Chondrocyte (in vitro differentiated cells): Measurements from ENCODE around the gene WNT7A. TPM values are rescaled to one million over a fixed set of nuclear protein-coding genes. Genes with fewer than 3 reads are reported as not detected.

Source experiments
- DNase-seq: peaks from one replicate; pipeline ENCODE4 v3.0.0; 2021; ENCODE audit warnings: mixed read lengths, low spot score
- H3K27ac Mint-ChIP-seq: one replicate; pipeline ENCODE4 v1.8.0; 2021; ENCODE audit warnings: mild to moderate bottlenecking, moderate library complexity, mixed read lengths; ENCODE audit not compliant: unreplicated experiment
- H3K27me3 Mint-ChIP-seq: 2 replicates; pipeline ENCODE4 v1.8.0; 2021; ENCODE audit warnings: low read depth, mixed read lengths
- H3K36me3 Mint-ChIP-seq: 2 replicates; pipeline ENCODE4 v1.8.0; 2021; ENCODE audit warnings: low read depth, mixed read lengths
- H3K4me1 Mint-ChIP-seq: 2 replicates; pipeline ENCODE4 v1.8.0; 2021; ENCODE audit warnings: low read depth, mild to moderate bottlenecking, mixed read lengths
- H3K4me3 Mint-ChIP-seq: one replicate; pipeline ENCODE4 v1.8.0; 2021; ENCODE audit warnings: mild to moderate bottlenecking, moderate library complexity, mixed read lengths; ENCODE audit not compliant: unreplicated experiment
- H3K9me3 Mint-ChIP-seq: 2 replicates; pipeline ENCODE4 v1.8.0; 2021; ENCODE audit warnings: low read depth, mixed read lengths
- total RNA-seq: library from RNA; stranded (reverse); gene quantifications from 3 replicates; pipeline ENCODE4 v1.2.1, GENCODE V29; 2021
- TF ChIP-seq, protein P1 (sequence below): fragments of 200-600 bp; sonication (generic); IDR thresholded peaks from 2 replicates; pipeline ENCODE4 v1.5.0; 2021; ENCODE audit warnings: antibody characterized with exemption, mild to moderate bottlenecking, moderate library complexity

Gene WNT7A
- total RNA-seq, 1 donor from 2014 or later: not detected

DNA sequence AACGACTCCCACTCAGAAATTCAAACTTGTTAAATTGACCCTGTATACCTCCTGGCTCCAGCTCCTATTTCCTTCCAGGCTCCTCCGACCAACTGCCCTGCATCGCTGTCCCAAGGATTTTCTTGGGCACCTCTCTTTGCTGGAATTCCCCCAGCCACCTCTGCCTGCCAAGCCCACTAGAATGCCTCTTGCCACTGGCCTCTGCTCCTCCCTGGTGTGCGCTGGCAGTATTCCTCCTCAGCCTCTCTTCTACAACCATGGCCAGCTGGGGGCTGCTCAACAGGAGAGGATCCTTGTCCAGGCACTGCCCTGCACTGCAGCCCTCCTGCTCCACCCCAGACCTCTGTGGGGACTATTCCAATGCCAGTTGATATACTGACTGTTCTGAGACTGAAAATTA lies 7.4 kb downstream of the WNT7A start:
- Mint-ChIP-seq H3K4me1 (no peaks in the 10 kb centered on the region), H3K27ac (no peak overlapping the region), H3K36me3 (no peaks in the 10 kb centered on the region), H3K4me3 (no peak overlapping the region), H3K9me3 (peaks cover 3% of the 10 kb centered on the region), H3K27me3 (peaks cover 62% of the 10 kb centered on the region)
- TF ChIP-seq, protein P1, sequence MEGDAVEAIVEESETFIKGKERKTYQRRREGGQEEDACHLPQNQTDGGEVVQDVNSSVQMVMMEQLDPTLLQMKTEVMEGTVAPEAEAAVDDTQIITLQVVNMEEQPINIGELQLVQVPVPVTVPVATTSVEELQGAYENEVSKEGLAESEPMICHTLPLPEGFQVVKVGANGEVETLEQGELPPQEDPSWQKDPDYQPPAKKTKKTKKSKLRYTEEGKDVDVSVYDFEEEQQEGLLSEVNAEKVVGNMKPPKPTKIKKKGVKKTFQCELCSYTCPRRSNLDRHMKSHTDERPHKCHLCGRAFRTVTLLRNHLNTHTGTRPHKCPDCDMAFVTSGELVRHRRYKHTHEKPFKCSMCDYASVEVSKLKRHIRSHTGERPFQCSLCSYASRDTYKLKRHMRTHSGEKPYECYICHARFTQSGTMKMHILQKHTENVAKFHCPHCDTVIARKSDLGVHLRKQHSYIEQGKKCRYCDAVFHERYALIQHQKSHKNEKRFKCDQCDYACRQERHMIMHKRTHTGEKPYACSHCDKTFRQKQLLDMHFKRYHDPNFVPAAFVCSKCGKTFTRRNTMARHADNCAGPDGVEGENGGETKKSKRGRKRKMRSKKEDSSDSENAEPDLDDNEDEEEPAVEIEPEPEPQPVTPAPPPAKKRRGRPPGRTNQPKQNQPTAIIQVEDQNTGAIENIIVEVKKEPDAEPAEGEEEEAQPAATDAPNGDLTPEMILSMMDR: no peak
- peak; percentile 63 for DNase-seq

DNA sequence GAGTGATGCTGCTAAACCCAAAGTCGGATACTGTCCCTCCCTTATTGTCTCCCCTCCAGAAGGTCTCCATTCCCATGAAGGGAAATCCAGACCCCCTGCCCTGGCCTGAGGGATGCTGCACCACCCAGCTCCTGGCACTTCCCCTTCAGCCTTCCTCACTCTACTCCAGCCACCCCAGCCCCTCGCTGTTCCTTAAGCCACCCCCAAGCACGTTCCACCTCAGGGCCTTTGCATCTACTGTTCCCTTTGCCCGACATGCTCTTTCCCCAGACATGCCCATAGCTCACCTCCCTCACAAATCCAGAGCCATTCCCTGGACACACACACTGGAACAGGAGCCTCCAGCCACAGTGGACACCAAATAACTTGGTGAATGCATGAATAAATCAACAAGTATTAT lies 8.1 kb downstream of the WNT7A start:
- Mint-ChIP-seq H3K27me3 (peaks cover 59% of the 10 kb centered on the region), H3K36me3 (no peaks in the 10 kb centered on the region), H3K4me1 (no peaks in the 10 kb centered on the region), H3K9me3 (peaks cover 3% of the 10 kb centered on the region), H3K27ac (no peak overlapping the region), H3K4me3 (no peak overlapping the region)
- TF ChIP-seq, protein P1: no peak
- DNase-seq: peak; percentile 56

DNA sequence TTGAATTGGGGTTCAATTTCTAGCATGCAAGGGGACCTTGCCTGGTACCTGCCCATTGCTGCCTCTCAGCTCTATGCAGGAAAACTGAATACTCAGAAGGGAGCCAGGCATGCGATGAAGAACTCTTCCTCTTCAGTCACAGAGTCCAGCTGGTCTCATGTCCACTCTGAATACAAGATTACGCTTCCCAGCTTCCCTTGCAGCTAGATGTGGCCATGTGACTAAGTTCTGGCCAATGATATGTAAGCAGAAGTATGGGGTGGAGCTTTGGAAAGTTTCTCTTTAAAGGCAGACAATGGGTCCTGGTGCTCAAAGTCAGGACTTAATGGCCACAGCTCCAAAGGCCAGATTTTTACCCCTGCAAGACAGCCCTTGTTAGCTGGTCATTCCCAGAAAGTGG lies 9.0 kb downstream of the WNT7A start:
- H3K27ac Mint-ChIP-seq: no peak overlapping the region
- no peaks in the 10 kb centered on the region for H3K4me1 Mint-ChIP-seq
- no peak for DNase-seq
- TF ChIP-seq, protein P1: no peak
- H3K27me3 Mint-ChIP-seq: peaks cover 56% of the 10 kb centered on the region
- no peaks in the 10 kb centered on the region for H3K36me3 Mint-ChIP-seq
- H3K9me3 Mint-ChIP-seq: peaks cover 3% of the 10 kb centered on the region
- H3K4me3 Mint-ChIP-seq: no peak overlapping the region

DNA sequence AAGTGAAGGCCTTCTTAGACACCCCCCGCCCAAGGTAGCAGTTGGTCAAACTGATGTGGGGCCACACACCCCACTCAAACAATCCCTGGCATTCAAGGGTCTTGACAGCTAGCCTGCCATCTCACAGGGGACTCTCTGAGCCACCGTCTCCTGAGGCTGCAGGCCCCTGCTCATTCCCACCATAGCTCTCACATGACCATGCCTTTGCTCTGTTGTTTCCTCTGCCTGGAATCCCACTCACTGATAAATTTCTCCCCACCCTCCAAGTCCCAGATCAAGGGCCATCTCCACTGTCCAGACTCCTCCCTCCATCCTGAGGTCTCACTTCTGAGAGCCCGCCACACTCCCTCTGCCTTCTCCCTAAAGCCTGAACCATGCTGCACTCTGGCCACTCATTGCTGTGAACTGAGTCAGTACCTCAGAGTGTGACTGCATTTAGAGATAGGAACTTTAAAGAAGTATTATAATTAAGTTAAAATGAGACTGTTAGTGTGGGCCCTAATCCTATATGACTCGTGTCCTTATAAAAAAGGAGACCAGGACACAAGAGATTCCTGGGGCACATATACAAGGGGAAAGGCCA lies 10.0 kb downstream of the WNT7A start:
- H3K27ac Mint-ChIP-seq: no peak overlapping the region
- H3K4me3 Mint-ChIP-seq: no peak overlapping the region
- TF ChIP-seq, protein P1: no peak
- DNase-seq: peak; percentile 37
- H3K4me1 Mint-ChIP-seq: no peaks in the 10 kb centered on the region
- no peaks in the 10 kb centered on the region for H3K36me3 Mint-ChIP-seq
- peaks cover 55% of the 10 kb centered on the region for H3K27me3 Mint-ChIP-seq
- H3K9me3 Mint-ChIP-seq: peaks cover 3% of the 10 kb centered on the region

DNA sequence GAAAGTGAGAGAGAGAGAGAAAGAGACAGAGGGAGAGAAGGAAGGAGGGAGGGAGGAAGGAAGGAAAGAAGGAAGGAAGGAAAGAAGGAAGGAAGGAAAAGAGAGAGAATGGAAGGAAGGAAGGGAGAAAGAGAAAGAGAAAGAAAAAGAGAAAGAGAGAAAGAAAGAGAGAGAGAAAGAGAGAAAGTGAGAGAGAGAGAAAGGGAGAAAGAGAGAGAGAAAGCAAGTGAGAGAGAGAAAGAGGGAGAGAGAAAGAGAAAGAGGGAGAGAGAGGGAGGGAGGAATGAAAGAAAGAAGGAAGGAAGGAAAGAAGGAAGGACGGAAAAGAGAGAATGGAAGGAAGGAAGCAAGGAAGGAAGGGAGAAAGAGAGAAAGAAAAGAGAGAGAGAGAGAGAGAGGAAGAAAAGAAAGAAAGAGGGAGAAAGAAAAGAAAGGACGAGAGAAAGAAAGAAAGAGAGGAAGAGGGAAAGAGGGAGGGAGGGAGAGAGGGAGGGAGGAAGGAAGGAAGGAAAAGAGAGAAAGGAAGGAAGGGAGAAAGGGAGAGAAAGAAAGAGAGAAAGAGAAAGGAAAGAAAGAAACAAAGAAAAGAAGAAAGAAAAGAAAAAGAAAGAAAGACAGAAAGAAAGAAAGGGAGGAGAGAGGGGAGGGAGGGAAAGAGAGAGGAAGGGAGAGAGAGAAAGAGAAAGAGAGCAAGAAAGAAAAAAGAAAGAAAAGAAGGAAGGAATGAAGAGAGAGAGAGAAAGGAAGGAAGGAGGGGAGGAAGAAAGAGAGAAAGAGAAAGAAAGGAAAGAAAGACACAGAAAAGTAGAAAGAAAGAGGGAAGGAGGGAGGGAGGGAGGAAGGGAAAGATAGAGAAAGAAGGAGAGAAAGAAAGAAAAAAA lies 10.8 kb downstream of the WNT7A start:
- Mint-ChIP-seq H3K27ac (no peak overlapping the region), H3K36me3 (no peaks in the 10 kb centered on the region), H3K9me3 (peaks cover 3% of the 10 kb centered on the region), H3K27me3 (peaks cover 54% of the 10 kb centered on the region), H3K4me1 (no peaks in the 10 kb centered on the region), H3K4me3 (no peak overlapping the region)
- TF ChIP-seq, protein P1: no peak
- DNase-seq: no peak
